Epidermal melanocyte (primary cell): ENCODE results near the gene MSN.
"Not testable (repeated sequence)": the region's sequence is repeated elsewhere in the genome, so short reads cannot be mapped to it uniquely, and the experiment has no call there.

Source experiments
- DNase-seq: peaks from one replicate; pipeline ENCODE4 v3.0.0; 2011; ENCODE audit warnings: low spot score; ENCODE audit not compliant: insufficient read length

Gene MSN

DNA sequence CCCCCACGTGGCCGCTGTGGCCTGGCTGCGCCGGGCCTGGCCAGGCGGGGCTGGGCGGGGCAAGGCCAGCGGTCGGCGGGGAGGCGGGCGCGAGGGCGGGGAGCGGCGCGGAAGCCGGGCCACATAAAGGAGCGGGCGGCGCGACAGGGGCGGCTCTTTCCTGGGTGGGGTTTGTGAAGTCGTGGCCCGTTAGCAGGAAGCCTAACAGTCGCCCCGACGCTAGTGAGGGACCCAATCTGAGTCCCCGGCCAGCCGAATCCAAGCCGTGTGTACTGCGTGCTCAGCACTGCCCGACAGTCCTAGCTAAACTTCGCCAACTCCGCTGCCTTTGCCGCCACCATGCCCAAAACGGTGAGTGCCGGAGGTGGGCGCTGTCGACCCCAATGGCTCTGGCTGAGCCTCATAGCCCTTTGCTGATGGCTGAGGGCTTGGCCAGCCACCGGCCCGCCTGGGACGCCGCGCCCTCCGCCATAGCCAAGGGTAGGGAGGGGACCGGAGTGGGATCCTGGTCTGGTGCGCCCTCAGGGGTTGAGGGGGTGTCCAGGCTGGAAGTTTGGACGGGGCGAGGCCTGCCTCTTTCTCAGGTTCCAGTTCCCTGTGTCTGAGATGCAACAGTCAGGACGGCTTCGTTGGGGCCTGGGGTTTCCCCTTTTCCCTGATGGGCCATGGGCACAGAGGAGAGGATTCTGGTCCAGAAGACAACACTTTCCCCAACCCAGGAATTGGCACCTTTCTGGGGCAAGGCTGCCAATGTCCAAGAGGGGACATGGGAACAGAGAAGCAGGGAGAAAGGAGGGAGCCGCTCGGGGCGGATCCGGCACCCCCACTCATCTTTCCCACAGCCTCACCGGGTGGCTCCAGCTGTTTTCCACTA is at the start of gene MSN:
TSS of gene MSN (plus strand) at position 152 of the 874 bp plus-strand sequence. CDS start at position 340, 188 bp downstream.
- no peak for DNase-seq

DNA sequence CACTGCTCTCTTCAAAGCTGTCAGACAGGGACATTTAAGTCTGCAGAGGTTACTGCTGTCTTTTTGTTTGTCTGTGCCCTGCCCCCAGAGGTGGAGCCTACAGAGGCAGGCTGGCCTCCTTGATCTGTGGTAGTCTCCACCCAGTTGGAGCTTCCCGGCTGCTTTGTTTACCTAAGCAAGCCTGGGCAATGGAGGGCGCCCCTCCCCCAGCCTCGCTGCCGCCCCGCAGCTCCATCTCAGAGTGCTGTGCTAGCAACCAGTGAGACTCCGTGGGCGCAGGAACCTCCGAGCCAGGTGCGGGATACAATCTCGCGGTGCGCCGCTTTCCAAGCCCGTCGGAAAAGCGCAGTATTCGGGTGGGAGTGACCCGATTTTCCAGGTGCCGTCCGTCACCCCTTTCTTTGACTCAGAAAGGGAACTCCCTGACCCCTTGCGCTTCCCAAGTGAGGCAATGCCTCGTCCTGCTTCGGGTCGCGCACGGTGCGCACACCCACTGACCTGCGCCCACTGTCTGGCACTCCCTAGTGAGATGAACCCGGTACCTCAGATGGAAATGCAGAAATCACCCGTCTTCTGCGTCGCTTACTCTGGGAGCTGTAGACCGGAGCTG is 47.3 kb upstream of the MSN start:
- DNase-seq = not testable (repeated sequence)

- no peak for DNase-seq
Measured at GRCh38 chrX:65630771-65631170, 36.7 kb upstream of the MSN start.

DNA sequence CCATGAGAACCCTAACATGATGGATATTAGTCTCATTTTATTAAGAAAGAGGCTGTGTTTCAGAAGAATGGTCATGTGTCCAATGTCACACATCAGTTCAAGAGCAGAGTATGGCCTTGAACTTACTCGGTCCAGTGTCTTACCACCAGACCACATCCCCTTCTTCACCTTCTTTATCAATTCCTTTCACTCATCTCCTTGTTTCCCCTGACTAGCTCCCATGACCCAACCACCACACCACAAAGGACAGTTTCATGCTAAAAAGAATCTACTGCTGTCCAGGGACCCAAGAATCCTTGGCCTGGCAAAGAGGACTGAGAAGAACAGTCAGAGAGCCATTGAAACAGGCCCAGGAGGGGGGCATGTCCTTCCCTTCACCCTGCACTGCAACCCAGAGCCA is 33.6 kb upstream of the MSN start:
- DNase-seq = no peak

- DNase-seq = no peak
Measured at GRCh38 chrX:65634732-65635131, 32.7 kb upstream of the MSN start.

DNA sequence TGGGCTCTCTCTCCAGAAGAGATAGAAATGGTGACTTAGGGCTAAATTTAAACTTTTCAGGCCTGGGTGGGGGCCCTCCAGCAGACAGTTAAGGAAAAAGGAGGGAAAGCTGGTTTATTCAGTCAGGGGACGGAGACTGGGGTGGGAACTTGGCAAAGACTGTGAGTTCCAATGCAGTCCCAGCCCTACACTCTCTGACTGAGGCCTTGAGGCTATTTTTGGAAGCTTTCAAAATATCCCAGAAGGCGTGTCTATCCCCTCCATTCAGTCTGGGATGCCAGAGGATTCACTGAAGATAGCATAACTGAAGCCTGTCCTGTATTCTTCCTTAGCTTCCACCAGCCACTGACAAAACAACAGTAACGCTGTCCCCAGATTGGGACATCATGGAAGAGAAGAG is 32.1 kb upstream of the MSN start:
- no peak for DNase-seq

DNA sequence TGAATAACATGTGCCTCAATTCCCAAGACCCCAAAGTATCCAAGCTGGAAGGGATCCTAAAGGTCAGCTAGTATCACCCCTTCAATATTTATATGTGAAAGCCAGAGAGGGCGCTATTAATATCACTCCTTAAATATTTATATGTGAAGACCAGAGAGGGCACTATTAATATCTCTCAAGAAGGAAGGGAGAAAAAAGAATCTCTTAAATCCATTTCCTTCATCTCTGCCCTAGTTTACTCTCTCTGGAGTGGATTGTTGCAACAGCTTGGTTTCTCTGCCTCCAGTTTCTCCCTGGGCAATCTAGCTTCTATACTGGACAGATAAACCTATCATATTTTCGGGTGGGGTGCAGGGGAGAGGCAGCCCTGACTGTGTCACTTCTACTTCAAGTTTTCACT is 31.6 kb upstream of the MSN start:
- DNase-seq = no peak

GRCh38 chrX:65636261-65636660 is 31.2 kb upstream of the MSN start:
- DNase-seq = not testable (repeated sequence)

- DNase-seq = no peak
Measured at GRCh38 chrX:65637335-65637734, 30.1 kb upstream of the MSN start.

- no peak for DNase-seq
Measured at GRCh38 chrX:65642914-65643491, 24.5 kb upstream of the MSN start.

GRCh38 chrX:65643531-65644052 is 23.9 kb upstream of the MSN start:
- no peak for DNase-seq

DNA sequence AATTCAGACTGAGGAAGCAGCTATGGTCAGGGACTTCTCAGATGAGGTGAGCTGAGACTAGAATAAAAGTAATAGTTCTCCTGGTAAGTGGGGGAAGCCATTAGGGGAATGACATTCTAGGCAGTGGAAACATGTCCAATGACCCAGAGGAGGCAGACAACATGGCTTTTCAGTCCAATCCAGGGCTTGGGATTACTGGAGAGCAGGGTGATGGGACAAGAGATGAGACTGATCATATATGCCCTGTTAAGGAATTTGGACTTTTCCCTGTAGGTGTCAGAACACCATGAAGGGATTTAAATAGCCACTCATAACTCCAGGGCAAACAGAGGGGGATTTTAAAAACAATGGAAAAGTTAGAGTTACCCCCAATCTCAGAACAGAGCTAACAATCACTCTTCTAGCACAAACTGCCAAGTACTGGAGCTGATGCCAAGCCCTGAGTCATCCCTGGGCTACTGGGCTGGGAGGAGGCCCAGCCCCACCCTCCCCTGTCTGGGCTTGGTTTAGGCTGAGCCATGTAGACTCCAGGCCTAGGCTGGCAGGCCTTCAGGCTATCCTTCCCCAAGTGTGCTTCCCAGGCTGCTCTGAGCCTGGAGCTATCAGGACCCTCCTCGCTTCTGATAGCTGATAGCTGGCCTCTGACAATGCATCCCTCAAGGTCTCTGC is 22.7 kb upstream of the MSN start:
- DNase-seq = peak; percentile 27

DNA sequence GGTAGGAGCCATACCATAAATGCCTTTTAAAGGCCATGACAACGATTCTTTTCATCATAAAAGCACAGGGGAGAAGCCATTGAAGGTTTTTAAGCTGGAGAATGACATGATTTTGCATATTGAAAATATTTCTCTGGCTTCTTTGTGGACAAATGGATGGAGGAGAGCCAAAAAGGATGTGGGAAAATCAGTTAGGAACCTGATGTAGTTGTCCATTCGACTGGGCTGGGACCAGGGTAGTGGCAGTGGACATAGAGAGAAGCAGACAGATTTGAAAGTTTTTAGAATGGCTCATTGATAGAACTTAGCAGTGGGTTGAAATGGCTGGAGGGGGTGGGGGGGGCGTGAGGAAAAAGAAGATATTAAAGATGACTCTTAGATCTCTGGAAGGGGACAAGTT is 19.7 kb upstream of the MSN start:
- no peak for DNase-seq

DNA sequence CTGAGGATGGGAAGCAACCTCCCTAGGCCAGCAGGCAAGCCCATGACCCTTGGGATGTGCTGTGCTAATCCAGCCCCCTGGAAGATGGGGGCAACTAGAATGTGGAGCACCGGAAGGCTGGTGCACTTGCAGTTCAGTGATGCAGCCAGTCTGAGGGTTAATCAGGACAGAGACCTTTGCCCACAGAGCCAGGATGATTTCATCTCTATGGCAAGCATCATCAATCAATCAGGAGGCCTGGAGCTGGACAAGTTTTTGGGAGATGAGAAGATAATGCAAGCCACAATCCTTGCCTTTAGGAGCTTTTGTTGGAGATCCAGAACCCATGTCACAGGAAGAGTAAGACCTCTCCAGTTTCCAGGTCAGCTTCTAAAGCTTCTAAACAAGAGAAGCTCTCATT is 15.4 kb upstream of the MSN start:
- DNase-seq = no peak

- DNase-seq = not testable (repeated sequence)
Measured at GRCh38 chrX:65657009-65657441, 10.4 kb upstream of the MSN start.

DNA sequence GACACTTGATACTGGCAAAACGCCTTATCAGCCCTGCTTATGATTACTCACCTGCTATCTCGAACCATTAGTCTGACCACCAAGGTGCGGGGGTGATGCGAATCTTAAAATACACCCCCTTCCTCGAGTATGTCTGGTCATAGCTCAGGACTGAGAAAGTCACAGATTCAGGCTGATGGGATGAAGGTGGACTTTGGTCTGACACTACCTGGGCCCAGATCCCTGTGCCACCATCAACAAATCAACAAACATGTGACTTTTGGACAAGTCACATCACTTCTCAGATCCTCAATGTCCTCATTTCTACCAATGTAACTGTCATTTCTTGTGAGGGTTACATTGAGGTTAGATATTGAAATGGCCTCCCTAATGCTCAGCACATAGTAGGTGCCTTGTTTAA is 9.8 kb upstream of the MSN start:
- no peak for DNase-seq

- no peak for DNase-seq
Measured at GRCh38 chrX:65658229-65658628, 9.2 kb upstream of the MSN start.

DNA sequence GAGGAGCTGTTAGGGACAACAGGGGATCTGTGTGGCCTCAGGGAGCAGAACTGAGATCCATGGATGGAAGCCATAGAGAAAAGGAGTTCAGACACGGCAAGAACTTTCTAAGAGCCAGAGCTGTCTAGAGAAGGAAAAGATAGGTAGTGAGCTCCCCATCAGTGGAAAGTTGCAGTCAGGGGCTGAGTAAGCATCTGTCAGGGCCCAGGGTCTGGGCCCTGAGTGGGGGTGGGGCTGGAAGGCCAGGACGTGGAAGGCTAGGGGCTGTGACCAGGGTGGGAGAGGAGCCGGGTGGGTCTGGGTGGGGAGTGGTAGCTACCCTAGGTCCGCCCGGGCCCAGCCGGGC is 324 bp upstream of the MSN start:
- no peak for DNase-seq

DNA sequence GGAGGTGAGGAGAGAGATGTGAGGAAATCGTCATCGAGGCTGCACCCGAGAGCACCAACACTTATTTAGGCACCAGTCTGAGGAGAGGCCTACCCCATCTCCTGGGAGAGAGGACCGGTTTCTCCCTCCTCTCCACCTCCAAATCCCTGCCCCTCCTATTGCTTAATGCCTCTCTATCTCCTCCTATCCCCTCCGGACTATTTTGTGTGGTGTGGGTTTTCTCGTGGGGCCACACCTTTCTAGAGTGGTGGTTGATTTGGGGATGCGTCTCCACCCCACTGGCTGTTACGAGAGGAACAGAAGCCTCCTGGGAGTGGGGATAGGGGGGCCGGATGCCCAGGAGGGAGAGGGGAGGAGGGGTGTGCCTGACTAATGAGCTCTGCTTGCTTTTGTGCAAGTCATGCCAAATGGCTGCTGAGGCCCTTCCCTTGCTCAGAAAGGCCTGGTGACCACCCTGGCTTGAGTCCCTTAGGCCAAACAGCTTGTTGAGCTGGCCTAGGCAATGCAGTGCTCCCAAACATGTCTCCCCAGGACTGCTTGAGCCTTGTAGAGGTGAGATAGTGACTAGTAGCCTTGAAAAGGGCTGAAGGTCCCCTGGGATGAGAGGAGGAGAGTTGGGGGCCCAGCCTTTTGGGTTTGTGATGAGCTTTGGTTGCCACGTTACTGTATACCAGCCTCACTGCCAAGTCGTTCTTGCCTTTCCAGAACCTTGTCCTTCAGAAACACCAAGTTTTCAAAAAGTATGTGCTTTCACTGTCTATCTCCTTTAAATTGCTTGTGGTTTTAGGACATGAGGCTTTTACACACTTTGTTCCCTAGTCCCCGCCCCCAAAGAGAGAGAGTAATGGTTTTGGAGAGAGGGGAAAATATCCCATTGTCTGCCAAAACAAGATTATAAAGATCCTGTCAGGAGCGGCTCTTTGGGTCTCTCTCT is 1.2 kb downstream of the MSN start:
- no peak for DNase-seq

DNA sequence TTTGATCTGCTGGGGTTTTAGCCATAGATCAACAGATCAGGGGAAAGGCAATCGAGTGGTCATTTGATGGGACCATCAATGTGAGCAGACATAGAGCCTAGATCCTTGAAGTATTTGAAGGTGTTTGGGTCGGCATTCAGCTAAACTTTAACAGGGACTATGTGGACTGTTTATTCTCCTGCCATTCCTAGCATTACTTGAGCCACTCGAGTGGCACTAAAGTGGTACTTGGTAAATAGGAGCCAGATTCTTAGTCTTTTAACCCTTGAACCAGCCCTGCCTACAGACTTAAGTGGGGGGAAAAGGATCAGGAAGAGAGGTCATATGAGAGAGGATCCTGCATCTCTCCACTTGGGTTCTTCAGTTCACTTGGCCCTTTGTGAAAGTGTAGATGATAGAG is 3.8 kb downstream of the MSN start:
- DNase-seq = no peak

DNA sequence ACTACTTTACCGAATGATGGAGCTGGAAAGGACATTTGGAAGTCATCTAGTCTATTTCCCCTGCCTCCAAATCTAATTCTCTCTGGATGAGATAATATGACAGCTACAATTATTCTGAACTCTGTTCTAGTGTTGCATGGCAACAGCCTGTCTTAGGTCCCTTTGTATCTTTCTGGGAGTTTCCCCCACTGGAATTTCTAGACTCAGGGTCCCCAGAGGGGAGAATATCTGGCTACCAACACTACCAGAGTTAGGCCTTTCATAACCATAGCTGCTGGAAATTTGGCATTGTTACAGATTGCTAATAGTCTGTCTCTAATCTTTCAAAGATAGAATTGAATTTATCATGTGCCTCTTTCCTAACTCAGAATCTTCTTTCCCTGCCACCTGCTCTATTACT is 4.5 kb downstream of the MSN start:
- DNase-seq = no peak
